NCI-H146 treated with DMSO at 0.1 percent for 48 hours (cell line): Measurements from ENCODE around the gene GASK1A.

ENCODE experiments used
- DNase-seq: peaks from one replicate; lab custom pipeline; 2025; ENCODE audit not compliant: unreplicated experiment; lab: John Stamatoyannopoulos, UW

Gene GASK1A

DNA sequence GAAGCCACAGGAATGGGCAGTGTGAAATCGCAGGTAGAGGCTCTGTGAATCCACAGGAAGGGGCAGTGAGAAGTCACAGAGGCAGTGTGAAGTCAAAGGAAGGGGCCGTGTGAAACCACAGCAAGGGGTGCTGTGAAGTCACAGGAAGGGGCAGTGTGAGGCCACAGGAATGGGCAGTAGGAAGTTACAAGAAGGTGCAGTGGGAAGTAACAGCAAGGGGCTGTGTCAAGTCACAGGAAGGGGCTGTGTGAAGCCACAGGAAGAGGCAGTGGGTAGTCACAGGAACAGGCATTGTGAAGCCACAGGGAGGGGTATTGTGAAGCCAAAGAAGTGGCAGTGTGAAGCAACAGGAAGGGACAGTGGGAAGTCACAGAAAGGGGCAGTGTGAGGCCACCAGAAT lies 34.1 kb downstream of the GASK1A start:
- DNase-seq, result no peak

DNA sequence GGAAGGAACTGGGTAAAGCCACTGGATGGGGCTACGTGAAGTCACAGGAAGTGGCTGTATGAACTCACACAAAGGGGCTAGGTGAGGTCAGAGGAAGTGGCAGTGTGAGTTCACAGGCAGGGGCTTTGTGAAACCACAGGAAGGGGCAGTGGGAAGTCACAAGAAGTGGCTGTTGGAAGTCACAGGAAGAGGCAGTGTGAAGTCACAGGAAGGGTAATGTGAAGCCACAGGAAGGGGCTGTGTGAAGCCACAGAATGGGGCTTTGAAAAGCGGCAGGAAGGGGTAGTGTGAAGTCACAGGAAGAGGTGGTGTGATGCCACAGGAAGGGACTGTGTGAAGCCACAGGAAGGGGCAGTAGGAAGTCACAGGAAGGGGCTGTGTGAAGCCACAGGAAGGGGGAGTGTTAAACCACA lies 34.6 kb downstream of the GASK1A start:
- DNase-seq, result no peak

DNA sequence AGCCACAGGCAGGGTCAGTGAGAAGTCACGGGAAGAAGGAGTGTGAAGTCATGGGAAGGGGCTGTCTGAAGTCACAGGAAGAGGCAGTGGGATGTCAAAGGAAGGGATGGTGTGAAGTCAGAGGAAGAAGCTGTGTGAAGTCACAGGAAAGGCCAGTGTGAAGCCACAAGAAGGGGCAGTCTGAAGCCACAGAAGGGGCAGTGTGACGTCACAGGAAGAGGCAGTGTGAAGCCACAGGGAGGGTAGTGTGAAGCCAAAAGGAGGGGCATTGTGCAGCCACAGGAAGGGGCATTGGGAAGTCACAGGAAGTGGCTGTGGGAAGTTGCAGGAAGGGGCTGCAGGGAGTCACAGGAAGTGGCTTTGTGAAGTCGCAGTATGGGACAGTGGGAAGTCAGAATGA lies 35.1 kb downstream of the GASK1A start:
- no peak for DNase-seq

DNA sequence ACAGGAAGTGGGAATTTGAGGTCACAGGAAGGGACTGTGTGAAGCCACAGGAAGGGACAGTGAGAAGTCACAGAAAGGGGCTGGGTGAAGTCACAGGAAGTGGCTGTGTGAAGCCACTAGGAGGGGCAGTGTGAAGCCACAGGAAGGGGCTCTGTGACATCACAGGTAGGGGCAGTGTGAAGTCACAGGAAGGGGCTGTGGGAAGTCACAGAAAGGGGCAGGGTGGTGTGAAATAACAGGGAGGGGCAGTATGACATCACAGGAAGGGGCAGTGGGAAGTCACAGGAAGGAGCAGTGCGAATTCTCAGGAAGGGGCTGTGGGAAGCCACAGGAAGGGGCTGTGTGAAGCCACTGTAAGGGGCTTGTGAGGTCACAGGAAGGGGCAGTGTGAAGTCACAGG lies 35.8 kb downstream of the GASK1A start:
- no peak for DNase-seq

DNA sequence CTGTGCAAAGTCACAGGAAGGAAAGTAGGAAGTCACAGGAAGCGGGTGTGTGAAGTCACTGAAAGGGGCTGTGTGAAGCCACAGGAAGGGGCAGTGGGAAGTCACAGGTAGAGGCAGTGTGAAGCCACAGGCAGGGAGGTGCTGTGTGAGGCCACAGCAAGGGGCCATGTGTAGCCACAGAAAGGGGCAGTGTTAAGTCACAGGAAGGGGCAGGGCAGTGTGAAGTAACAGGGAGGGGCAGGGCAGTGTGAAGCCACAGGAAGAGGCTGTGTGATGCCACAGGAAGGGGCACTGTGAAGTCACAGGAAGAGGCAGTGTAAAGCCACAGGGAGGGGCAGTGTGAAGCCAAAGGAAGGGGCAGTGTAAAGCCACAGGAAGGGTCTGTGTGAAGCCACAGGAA lies 36.5 kb downstream of the GASK1A start:
- no peak for DNase-seq

DNA sequence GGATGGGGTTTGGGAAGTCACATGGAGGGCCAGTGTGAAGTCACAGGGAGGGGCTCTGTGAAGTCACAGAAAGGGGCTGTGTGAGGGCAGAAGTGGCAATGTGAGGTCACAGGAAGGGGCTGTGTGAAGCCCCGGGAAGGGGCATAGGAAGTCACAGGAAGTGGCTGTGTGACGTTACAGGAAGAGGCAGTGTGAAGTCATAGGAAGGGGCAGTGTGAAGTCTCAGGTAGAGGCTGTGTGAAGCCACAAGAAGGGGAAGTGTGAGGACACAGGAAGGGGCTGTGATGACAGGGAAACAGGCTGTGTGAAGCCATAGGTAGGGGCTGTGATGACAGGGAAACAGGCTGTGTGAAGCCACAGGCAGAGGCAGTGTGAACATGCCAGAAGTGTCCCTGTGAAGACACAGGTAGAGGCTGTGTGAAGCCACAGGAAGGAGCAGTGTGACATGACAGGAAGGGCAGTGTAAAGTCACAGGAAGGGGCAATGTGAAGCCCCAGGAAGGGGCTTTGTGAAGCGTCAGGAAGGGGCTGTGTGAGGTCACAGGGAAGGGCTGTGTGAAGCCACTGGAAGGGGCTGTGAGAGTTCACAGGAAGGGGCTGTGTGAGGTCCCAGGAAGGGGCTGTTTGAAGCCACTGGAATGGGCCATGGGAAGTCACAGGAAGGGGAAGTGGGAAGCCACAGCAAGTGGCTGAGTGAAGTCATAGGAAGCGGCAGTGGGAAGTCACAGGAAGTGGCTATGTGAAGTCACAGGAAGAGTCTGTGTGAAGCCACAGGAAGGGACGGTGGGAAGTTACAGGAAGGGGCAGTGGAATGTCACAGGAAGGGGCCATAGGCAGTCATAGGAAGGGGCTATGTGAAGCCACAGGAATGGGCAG lies 37.1 kb downstream of the GASK1A start:
- no peak for DNase-seq

DNA sequence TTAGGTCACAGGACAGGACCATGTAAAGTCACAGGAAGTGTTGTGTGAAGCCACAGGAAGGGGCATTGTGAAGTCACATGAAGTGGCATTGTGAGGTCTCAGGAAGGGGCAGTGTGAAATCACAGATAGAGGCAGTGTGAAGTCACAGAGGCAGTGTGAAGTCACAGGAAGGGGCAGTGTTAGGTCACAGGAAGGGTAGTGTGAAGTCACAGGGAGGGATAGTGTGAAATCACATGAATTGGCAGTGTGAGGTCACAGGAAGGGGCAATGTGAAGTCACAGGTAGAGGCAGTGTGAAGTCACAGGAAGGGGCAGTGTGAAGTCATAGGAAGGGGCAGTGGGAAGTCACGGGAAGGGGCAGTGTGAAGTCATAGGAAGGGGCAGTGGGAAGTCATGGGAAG lies 37.9 kb downstream of the GASK1A start:
- no peak for DNase-seq

DNA sequence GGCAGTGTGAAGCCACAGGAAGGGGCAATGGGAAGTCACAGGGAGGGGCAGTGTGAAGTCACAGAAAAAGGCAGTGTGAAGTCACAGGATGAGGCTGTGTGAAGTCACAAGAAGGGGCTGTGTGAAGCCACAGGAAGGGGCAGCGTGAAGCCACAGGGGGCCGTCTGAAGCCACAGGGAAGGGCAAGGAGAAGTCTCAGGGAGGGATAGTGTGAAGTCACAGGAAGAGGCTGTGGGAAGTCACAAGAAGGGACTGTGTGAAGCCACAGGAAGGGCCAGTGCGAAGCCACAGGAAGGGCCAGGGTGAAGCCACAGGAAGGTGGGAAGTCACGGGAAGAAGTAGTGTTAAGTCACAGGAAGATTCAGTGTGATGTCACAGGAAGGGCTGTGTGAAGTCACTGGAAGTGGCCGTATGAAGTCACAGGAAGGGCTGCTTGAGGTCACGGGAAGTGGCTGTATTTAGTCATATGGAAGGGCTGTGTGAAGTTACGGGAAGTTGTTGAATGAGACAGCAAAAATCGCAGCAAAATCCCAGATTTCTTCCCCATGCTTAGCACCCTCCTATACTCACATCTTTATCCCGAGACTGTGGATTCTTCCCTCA lies 38.6 kb downstream of the GASK1A start:
- DNase-seq, result no peak

DNA sequence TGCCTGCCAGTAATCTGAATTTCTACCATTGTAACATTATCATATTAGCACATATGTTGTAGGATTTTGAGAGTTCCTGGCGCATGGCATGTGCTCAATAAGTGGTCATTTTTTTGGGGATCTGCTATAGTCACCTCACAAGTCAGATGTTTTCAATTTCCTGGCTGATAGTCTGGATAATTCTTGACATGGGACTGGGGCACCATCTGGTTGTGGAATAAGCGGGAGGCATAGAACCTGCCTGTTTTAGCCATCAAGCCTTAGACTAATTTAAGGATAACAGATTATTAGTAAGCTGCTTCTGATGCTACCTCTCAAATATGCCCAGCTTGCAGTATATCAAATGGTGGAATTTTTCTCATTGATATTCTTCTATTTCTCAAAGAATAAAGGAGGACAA lies 39.1 kb downstream of the GASK1A start:
- DNase-seq, result no peak

DNA sequence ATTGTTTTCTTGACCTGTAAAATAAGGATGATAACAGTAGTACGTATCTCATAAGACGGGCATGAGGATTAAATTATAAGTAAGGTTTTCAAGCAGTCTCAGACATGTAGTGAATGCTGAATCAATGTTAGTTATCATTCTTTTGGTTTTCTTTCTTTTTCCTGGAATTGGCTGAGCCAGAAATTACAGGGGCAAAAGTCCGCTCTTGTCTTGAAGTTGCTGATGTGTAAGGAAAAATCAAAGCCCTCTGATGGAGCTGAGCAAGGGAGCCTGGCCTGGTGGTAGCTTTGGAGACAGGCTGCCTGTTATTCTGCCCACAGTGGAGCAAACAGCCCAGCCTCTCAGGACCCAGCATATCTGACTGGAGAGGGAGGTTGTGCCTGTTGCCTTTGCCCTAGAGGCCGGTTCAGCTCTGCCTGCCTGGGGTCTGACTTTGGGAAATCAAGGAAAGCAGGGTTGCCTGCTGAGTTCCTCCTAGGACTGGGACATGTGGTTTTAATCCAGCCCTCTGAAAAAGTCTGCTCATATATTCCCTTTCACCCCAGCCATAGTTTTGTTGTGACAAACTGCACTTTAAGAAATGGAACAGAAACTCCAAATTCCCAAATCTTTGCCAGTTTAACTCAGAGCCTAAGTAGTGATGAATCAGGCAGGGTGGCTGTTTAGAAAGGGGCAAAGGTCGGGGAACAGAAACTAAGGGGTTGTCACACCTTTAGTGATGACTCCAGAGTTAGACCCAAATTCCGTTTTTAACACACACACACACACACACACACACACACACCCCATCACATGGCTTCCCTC lies 40.1 kb downstream of the GASK1A start:
- no peak for DNase-seq

DNA sequence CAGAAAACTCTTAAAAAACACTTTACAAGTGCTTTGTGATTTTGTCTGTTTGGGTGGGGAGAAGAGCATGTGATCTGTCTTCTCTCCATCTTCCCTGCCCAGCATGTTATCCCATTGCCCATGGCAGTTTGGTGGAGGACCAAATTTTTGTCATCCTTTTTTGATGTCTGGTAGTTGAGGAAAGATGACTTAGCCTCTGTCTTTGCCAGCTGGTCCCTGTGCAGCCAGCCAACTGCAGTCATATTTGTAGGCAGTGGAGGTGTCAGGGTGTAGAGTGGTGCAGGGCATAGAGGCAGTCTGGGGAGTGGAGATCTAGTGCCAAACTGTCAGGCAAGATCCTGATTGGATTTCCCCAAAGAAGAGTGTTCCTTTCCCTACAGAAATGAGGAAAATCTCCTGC lies 40.7 kb downstream of the GASK1A start:
- DNase-seq, result no peak

DNA sequence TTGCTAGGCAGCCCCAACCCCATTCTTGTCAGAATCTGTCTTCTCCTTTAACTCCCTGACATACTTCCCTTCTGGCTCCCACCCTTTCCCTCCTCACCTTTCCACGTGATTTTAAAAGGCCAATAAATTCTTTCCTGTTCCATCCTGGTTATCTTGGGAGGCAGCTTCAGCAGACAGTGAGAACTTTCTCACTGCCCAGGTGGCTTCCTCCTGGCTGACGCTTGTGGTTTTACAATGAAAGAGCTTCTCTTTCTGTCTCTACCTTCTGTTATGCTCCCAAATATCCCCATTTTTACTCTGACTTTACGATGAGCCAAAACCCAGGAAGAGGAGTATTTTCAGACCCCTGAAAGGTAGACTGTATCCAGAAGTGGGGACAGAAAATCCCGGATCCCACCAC lies 42.1 kb downstream of the GASK1A start:
- no peak for DNase-seq

DNA sequence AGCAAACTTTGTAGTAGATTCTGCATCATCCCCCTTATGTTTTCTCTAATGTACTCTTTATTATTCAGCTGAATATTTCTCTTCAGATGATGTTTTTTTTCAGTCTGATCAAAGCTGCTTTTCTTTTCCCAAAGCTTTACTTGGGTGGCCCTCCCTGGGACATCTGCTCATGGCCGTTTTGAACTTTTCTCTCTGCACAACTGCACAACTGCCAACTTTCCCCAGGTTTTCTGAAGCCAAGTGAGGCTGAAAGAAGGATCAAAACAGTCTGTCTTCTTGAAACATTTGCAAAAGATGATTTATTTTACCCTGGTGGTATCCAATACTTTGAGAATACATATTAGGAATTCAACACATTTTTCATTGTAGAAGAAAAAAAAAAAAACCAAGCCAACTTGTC lies 43.0 kb downstream of the GASK1A start:
- no peak for DNase-seq

DNA sequence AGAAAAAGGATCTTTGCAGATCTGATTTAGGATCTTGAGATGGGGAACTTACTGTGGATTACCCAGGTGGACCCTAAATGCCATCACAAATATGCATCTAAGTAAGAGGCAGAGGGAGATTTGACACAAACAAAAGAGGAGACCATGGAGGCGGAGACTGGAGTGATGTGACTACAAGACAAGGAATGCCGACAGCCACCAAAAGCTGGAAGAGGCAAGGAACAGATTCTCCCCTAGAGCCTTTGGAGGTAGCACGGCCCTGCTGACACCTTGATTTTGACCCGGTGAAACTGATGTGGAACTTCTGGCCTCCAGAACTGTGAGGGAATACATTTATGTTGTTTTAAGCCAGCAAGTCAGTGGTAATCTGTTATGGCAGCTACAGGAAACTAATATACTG lies 44.0 kb downstream of the GASK1A start:
- no peak for DNase-seq

DNA sequence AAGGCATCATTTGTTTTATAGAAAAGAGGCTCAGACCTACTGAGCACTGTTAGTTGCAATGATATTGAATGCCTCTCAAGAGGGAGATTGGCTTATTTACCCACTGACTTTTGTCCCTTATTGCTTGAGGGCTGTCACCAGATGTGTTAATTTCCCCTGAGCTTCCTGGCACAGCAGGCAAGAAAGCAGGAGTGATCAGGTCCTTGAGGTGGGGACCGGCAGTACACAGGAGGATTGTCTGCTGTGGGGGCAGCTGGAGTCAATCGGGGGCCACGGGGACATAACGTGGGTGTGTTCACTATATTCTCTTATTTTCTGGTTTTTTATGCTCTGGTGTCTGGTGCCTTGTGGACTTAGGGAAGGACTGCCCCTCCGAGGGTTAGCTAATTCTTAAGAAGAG lies 44.6 kb downstream of the GASK1A start:
- no peak for DNase-seq

DNA sequence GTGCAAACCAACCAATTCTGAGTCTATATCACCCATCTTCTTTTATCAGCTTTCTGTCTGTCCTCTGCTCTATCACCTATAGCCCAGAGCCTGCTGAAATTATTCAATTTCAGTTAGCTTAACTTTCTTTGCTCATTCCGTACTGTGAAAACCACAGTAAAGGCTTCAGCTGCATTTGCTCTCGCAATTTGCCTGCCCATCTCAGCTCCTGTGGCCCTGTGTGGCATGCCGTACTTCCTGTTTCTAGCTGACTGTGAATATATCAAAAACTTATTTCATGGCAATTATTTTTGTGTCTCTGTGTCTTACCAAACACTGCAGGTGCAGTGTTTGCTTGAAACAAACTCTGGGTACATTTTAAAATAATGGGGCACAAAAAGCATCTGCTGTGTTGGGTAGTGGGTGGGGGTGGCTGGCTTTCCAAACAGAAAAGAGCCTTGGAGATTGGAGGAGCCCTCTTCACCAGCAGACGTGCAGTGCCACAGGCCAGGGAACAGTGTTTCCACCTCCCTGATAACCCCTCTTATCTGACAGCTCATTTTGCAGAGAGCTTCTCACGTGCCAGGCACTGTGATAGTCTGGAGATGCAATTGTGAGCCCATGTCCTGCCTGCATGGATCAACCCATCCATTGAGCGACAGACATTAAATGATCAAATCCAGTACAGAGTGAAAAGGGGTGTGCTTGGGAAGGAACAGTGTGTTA lies 45.2 kb downstream of the GASK1A start:
- DNase-seq, result no peak

DNA sequence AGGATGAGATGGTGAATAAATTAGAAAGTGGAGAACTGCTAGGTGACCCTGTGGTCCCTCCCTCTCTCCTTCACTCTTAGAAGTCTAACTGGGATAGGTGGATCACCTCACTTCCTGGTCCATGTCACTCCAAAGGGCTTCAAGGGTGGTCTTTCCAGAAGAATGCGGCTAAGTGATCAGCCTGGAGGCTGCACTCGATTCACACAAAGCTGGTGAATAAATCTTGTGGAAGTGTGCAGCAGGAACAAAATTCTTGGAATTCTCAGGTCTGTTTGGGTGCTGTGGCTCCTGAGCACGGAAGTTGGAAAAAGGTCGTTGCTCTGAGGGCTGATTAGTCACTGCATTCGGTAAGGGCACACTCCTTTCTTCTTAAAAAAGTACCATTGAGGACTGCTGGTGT lies 46.3 kb downstream of the GASK1A start:
- no peak for DNase-seq

DNA sequence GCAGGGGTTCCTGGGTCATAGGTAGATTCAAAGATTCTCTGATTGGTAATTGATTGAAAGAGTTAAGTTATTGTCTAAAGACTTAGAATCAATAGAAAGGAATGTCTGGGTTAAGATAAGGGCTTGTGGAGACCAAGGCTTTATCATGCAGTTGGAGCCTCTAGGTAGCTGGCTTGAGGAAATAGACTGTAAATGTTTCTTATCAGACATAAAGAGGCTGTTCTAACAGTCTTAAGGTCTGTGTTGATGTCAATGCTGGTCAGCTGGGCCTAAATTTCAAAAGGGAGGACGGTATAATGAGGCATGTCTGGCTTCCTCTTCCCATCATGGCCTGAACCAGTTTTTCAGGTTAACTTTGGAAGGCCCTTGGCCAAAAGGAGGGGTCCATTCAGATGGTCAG lies 48.9 kb downstream of the GASK1A start:
- no peak for DNase-seq

DNA sequence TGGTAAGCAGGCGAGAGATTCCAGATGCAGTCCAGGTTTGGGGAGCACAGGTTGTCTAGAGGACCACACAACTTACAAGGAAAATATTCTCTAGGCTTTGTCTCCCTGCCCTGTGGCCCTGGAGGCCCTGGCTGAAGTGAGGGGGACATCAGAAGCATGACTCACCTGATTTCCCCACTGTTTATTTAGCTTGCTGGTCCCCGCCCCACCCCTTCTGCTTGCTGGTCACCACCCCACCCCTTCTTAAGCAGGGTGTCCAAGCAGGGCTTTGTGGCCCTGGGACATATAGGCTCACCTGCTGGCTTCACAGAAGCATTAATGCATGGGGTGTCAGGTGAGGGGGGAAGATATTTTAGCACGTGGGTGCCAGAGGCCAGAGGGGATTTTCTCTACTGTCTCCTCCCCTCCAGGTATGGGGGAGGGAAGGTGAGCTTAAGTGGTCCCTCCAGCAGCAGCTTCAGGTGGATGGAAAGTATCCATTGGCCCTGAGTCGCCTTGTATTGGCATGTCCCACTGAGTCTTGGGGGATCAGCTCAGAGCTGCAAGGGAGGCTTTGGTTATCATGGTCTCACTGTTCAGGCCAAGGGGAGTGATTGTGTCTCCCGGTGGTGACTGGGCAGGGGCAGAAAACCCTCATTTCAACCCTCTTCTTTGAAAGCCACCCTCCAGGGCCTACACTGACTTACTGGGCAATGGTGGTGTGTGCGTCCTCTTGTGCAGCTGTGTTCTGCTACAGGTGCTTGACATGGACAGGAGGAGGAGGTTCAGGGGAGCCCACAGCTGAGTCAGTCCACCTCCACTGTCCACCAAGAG lies 49.8 kb downstream of the GASK1A start:
- DNase-seq, result no peak

DNA sequence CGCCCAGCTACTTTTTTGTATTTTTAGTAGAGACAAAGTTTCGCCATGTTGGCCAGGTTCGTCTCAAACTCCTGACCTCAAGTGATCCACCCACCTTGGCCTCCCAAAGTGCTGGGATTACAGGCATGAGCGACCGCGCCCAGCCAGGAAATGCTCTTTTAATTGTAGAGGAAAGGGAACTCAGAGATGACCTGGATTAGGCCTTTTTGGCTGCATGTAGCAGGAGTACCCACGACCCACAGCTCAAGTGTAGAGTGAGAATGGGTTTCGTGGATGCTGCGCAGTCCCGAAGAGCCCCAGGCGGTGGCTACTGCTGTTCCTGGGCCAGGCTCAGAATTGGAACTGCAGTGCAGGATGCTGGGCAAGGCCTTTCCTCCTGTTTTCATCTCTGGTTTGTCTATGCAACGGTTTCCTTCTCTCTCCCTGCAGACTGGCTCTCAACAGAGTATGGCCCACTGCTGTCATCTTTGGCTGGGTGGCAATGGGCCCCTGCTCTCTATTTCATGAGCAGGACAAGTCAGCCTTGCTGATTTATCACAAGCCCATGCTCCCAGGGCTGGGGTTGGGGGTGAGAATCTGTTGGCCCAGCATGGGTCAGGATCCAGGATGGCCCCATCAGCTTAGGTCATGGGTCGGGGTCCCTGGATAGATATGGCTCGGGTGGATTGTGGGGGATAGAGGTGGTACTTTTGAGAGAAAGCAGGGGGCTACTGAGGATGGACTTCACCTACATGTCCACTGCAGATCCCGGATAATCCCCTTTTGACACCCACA lies 51.2 kb downstream of the GASK1A start:
- DNase-seq, result no peak
